Keratinocyte (primary cell): ENCODE measurements around the gene MREG. TPM values are rescaled to one million over a fixed set of nuclear protein-coding genes. Genes with fewer than 3 reads are reported as not detected.

ENCODE experiments used
- DNase-seq: peaks from one replicate; pipeline ENCODE4 v3.0.0-alpha.2; 2011; ENCODE audit warnings: low read depth, missing footprints, low spot score
- FAIRE-seq: peaks from 2 replicates; lab custom pipeline; 2011; peaks lifted over from hg19 to GRCh38; lab: Jason Lieb, UNC
- H2AFZ ChIP-seq: 2 replicates; pipeline ENCODE4 v1.6.0; 2012; ENCODE audit warnings: low read length, control low read depth, inconsistent platforms; ENCODE audit not compliant: control insufficient read depth
- H3K27ac ChIP-seq: 2 replicates; pipeline ENCODE4 v1.5.1; 2011; ENCODE audit warnings: low read length; ENCODE audit not compliant: control insufficient read depth, insufficient read depth
- H3K27me3 ChIP-seq: 3 replicates; pipeline ENCODE4 v1.6.0; 2011; ENCODE audit warnings: low read length; ENCODE audit not compliant: control insufficient read depth, insufficient read depth; ENCODE audit errors: extremely low read depth
- H3K36me3 ChIP-seq, 2 experiments: 2 replicates in 1 of 2; 3 replicates in 1 of 2; pipeline ENCODE4 v1.5.1; 2011; ENCODE audit warnings: low read length in 2 of 2, mild to moderate bottlenecking in 1 of 2; ENCODE audit not compliant: control insufficient read depth in 2 of 2, insufficient read depth in 2 of 2; ENCODE audit errors: extremely low read depth in 1 of 2
- H3K4me1 ChIP-seq: 3 replicates; pipeline ENCODE4 v1.5.1; 2011; ENCODE audit warnings: low read length; ENCODE audit not compliant: control insufficient read depth, insufficient read depth; ENCODE audit errors: extremely low read depth
- H3K4me2 ChIP-seq: 3 replicates; pipeline ENCODE4 v1.6.0; 2011; ENCODE audit warnings: low read depth, low read length; ENCODE audit not compliant: control insufficient read depth, insufficient read depth; ENCODE audit errors: extremely low read depth
- H3K4me3 ChIP-seq, 3 experiments: fragments of 200-600 bp in 1 of 3; sonication (generic) in 1 of 3; 2 replicates in 2 of 3; 3 replicates in 1 of 3; pipeline ENCODE4 v1.5.1; 2011 to 2016; ENCODE audit warnings: low read length in 3 of 3, mild to moderate bottlenecking in 3 of 3, control low read depth in 2 of 3, inconsistent platforms in 1 of 3, low read depth in 1 of 3, mixed read lengths in 1 of 3, mixed run types in 1 of 3, moderate library complexity in 1 of 3; ENCODE audit not compliant: control insufficient read depth in 2 of 3, insufficient read depth in 2 of 3; ENCODE audit errors: extremely low read depth in 1 of 3
- H3K79me2 ChIP-seq: 2 replicates; pipeline ENCODE4 v1.6.0; 2012; ENCODE audit warnings: low read length; ENCODE audit not compliant: control insufficient read depth, insufficient read depth
- H3K9ac ChIP-seq: 3 replicates; pipeline ENCODE4 v1.6.0; 2011; ENCODE audit warnings: low read length; ENCODE audit not compliant: control insufficient read depth, insufficient read depth; ENCODE audit errors: extremely low read depth
- H3K9me1 ChIP-seq: 3 replicates; pipeline ENCODE4 v1.6.0; 2011; ENCODE audit warnings: low read length; ENCODE audit not compliant: control insufficient read depth, insufficient read depth; ENCODE audit errors: extremely low read depth
- H3K9me3 ChIP-seq: 2 replicates; pipeline ENCODE4 v1.5.1; 2012; ENCODE audit warnings: low read depth, low read length; ENCODE audit not compliant: control insufficient read depth
- H4K20me1 ChIP-seq: 3 replicates; pipeline ENCODE4 v1.6.0; 2011; ENCODE audit warnings: low read length; ENCODE audit not compliant: control insufficient read depth, insufficient read depth; ENCODE audit errors: extremely low read depth
- CTCF ChIP-seq, 3 experiments: IDR thresholded peaks in 1 of 3; conservative IDR thresholded peaks in 1 of 3; optimal IDR thresholded peaks in 1 of 3; 2 replicates in 2 of 3; 3 replicates in 1 of 3; pipeline versions ENCODE3 to v1.5.1; 2011; ENCODE audit warnings: low read length in 3 of 3, mild to moderate bottlenecking in 3 of 3, moderate library complexity in 2 of 3, control low read depth in 1 of 3, inconsistent platforms in 1 of 3; ENCODE audit not compliant: insufficient read depth in 2 of 3; ENCODE audit errors: extremely low read depth in 1 of 3
- EZH2 ChIP-seq: IDR thresholded peaks from one replicate; pipeline ENCODE4 v1.6.1; 2012; ENCODE audit warnings: inconsistent platforms, mild to moderate bottlenecking, low read length, moderate library complexity
- dilution Hi-C: fragments of 300-500 bp; cut with MboI; formaldehyde crosslinking; loops from one replicate; pipeline ENCODE4 v1.7.0; 2020; ENCODE audit warnings: low sequenced_read_pairs; ENCODE audit not compliant: extremely low pct_ligation_motif_present
- polyA plus RNA-seq, 5 experiments: library from polyadenylated mRNA; depleted of rRNA in 3 of 5; stranded (reverse) in 3 of 5; stranded (forward) in 1 of 5; unstranded in 1 of 5; fragments of >200 nt; gene quantifications; 1 replicate in 1 of 5; 2 replicates in 3 of 5; 3 replicates in 1 of 5; pipeline versions ENCODE4 v1.2.1 to v1.2.3, GENCODE V29; 2011 to 2012; ENCODE audit warnings: missing spikeins in 2 of 5, low read depth in 1 of 5, low replicate concordance in 1 of 5

Gene MREG
- polyA plus RNA-seq, 1 donor (not counting 4 experiments of a cell fraction or from before 2014, with no cell fraction given) = 32.9 TPM

GRCh38 chr2:215985257-215985656 is 28.1 kb downstream of the MREG start:
- no peak overlapping the region for H3K27ac ChIP-seq
- dilution Hi-C loops = no loop called here
- H3K79me2 ChIP-seq = peaks cover 31% of the 10 kb centered on the region
- H2AFZ ChIP-seq = no peak overlapping the region
- no peak overlapping the region for H3K9ac ChIP-seq
- H3K9me1 ChIP-seq = peaks cover 3% of the 10 kb centered on the region
- no peak for TF ChIP-seq CTCF (optimal IDR thresholded peaks at IDR 0.05 in 1 of 3, IDR thresholded peaks at IDR 0.05 in 1 of 3, conservative IDR thresholded peaks at IDR 0.05 in 1 of 3; ENCODE audit: extremely low read depth in 1 of 3, insufficient read depth in 2 of 3, low read length in 3 of 3)
- TF ChIP-seq EZH2 = no peak
- H4K20me1 ChIP-seq = peaks cover 3% of the 10 kb centered on the region
- FAIRE-seq (no peak), DNase-seq (no peak)
- no peaks in the 10 kb centered on the region for H3K9me3 ChIP-seq
- H3K4me2 ChIP-seq = no peak overlapping the region
- peaks cover 2 to 3% of the 10 kb centered on the region in 2 experiments for H3K36me3 ChIP-seq
- no peak overlapping the region for H3K4me3 ChIP-seq
- peaks cover 23% of the 10 kb centered on the region for H3K4me1 ChIP-seq
- H3K27me3 ChIP-seq = no peaks in the 10 kb centered on the region

GRCh38 chr2:215984661-215985060 is 28.7 kb downstream of the MREG start:
- Histone ChIP-seq H3K4me2 (no peak overlapping the region), H2AFZ (no peak overlapping the region), H3K27ac (no peak overlapping the region), H3K9me3 (no peaks in the 10 kb centered on the region), H3K36me3 (peaks cover 2 to 3% of the 10 kb centered on the region in 2 experiments), H3K9ac (no peak overlapping the region), H3K79me2 (peaks cover 33% of the 10 kb centered on the region), H3K4me3 (no peak overlapping the region), H4K20me1 (peaks cover 5% of the 10 kb centered on the region), H3K4me1 (peaks cover 23% of the 10 kb centered on the region), H3K9me1 (peaks cover 6% of the 10 kb centered on the region), H3K27me3 (no peaks in the 10 kb centered on the region)
- FAIRE-seq (no peak), DNase-seq (no peak)
- TF ChIP-seq CTCF (optimal IDR thresholded peaks at IDR 0.05 in 1 of 3, IDR thresholded peaks at IDR 0.05 in 1 of 3, conservative IDR thresholded peaks at IDR 0.05 in 1 of 3; ENCODE audit: extremely low read depth in 1 of 3, insufficient read depth in 2 of 3, low read length in 3 of 3) (no peak), EZH2 (no peak)
- dilution Hi-C loops = no loop called here
